ENCODE results near the gene KRT13.

- no peak for TF ChIP-seq EZH2phosphoT487 (conservative IDR thresholded peaks at IDR 0.05; ENCODE audit: low read length)
- TF ChIP-seq CTCF (IDR thresholded peaks at IDR 0.05; ENCODE audit: insufficient read depth, low read length, poor library complexity, severe bottlenecking): no peak
These were observed 24.9 kb upstream of the KRT13 start for GRCh38 chr17:41530062-41531048.
